GM23338 (cell line): ENCODE data around the gene SRCAP. TPM values are rescaled to one million over a fixed set of nuclear protein-coding genes. Genes with fewer than 3 reads are reported as not detected.

Source experiments
- ATAC-seq: fragments of 200-7000 bp; cut with Tn5 transposase; 3 replicates; pipeline ENCODE4 v1.9.1; 2020
- DNase-seq: peaks from one replicate; pipeline ENCODE4 v3.0.0-alpha.2; 2015; ENCODE audit warnings: low spot score
- H2AFZ ChIP-seq: fragments of 200-600 bp; sonication (generic); 2 replicates; pipeline ENCODE4 v1.8.0; 2016; ENCODE audit warnings: antibody characterized with exemption, mild to moderate bottlenecking, moderate library complexity
- H3F3A ChIP-seq: fragments of 200-600 bp; sonication (generic); replicated peaks from 2 replicates; pipeline ENCODE4 v1.8.0; 2017; ENCODE audit warnings: antibody characterized with exemption, mixed run types, low read depth
- H3K27ac ChIP-seq: fragments of 200-600 bp; sonication (generic); 2 replicates; pipeline ENCODE4 v1.6.1; 2016; ENCODE audit warnings: low read depth
- H3K27me3 ChIP-seq: fragments of 200-600 bp; sonication (generic); 2 replicates; pipeline ENCODE4 v1.8.0; 2016; ENCODE audit warnings: mild to moderate bottlenecking, mixed run types, moderate library complexity; ENCODE audit not compliant: insufficient read depth
- H3K36me3 ChIP-seq: fragments of 200-600 bp; sonication (generic); 2 replicates; pipeline ENCODE4 v1.8.0; 2016; ENCODE audit warnings: mild to moderate bottlenecking; ENCODE audit not compliant: insufficient read depth
- H3K4me1 ChIP-seq: fragments of 200-600 bp; sonication (generic); 2 replicates; pipeline ENCODE4 v1.8.0; 2016; ENCODE audit warnings: mild to moderate bottlenecking, moderate library complexity; ENCODE audit not compliant: insufficient read depth
- H3K4me2 ChIP-seq: fragments of 200-600 bp; sonication (generic); 2 replicates; pipeline ENCODE4 v1.7.1; 2017; ENCODE audit warnings: mixed run types
- H3K4me3 ChIP-seq: fragments of 200-600 bp; sonication (generic); 2 replicates; pipeline ENCODE4 v1.6.1; 2016; ENCODE audit warnings: mixed run types
- H3K79me2 ChIP-seq: fragments of 200-600 bp; sonication (generic); replicated peaks from 2 replicates; pipeline ENCODE4 v1.8.0; 2017; ENCODE audit warnings: mild to moderate bottlenecking; ENCODE audit not compliant: insufficient read depth
- H3K9me2 ChIP-seq: fragments of 200-600 bp; sonication (generic); 2 replicates; pipeline ENCODE4 v1.8.0; 2017; ENCODE audit not compliant: insufficient read depth
- H4K20me1 ChIP-seq: fragments of 200-600 bp; sonication (generic); replicated peaks from 2 replicates; pipeline ENCODE4 v1.8.0; 2017; ENCODE audit warnings: mild to moderate bottlenecking; ENCODE audit not compliant: insufficient read depth
- H3K27ac Mint-ChIP-seq: 2 replicates; pipeline ENCODE4 v1.8.0; 2020; ENCODE audit warnings: inconsistent platforms, mild to moderate bottlenecking, moderate library complexity, mixed read lengths
- H3K27me3 Mint-ChIP-seq: 3 replicates; pipeline ENCODE4 v1.8.0; 2022; ENCODE audit warnings: low read depth, mild to moderate bottlenecking, moderate library complexity, mixed read lengths, inconsistent platforms; ENCODE audit not compliant: insufficient read depth, poor library complexity
- H3K36me3 Mint-ChIP-seq: 3 replicates; pipeline ENCODE4 v1.8.0; 2021; ENCODE audit warnings: low read depth, mild to moderate bottlenecking, inconsistent platforms, moderate library complexity, mixed read lengths
- H3K4me1 Mint-ChIP-seq: 3 replicates; pipeline ENCODE4 v1.8.0; 2020; ENCODE audit warnings: mild to moderate bottlenecking, inconsistent platforms, mixed read lengths
- H3K4me3 Mint-ChIP-seq: 3 replicates; pipeline ENCODE4 v1.8.0; 2021; ENCODE audit warnings: moderate library complexity, mild to moderate bottlenecking, inconsistent platforms, mixed read lengths
- H3K9me3 Mint-ChIP-seq: 3 replicates; pipeline ENCODE4 v1.8.0; 2020; ENCODE audit warnings: moderate library complexity, mild to moderate bottlenecking, inconsistent platforms, mixed read lengths
- CREB1 ChIP-seq: fragments of 250-450 bp; sonication (Bioruptor Pico); IDR thresholded peaks from 2 replicates; pipeline ENCODE4 v1.5.0; 2020; ENCODE audit warnings: low read depth, mild to moderate bottlenecking, moderate library complexity
- ETS1 ChIP-seq: IDR thresholded peaks from 2 replicates; pipeline ENCODE4 v1.6.1; 2016; ENCODE audit warnings: antibody characterized with exemption
- EZH2 ChIP-seq: fragments of 200-600 bp; sonication (generic); IDR thresholded peaks from one replicate; pipeline ENCODE4 v1.8.0; 2017; ENCODE audit warnings: antibody characterized with exemption, mild to moderate bottlenecking, low read depth; ENCODE audit not compliant: unreplicated experiment
- JUNB ChIP-seq: IDR thresholded peaks from one replicate; pipeline ENCODE4 v1.6.1; 2016; ENCODE audit warnings: antibody characterized with exemption; ENCODE audit not compliant: unreplicated experiment
- NANOG ChIP-seq: IDR thresholded peaks from 2 replicates; pipeline ENCODE4 v1.6.1; 2016; ENCODE audit warnings: antibody characterized with exemption, borderline replicate concordance
- POLR2AphosphoS5 ChIP-seq: IDR thresholded peaks from 2 replicates; pipeline ENCODE4 v1.6.1; 2016; ENCODE audit warnings: antibody characterized with exemption, low read depth
- REST ChIP-seq: IDR thresholded peaks from one replicate; pipeline ENCODE4 v1.6.1; 2018; ENCODE audit warnings: antibody characterized with exemption; ENCODE audit not compliant: unreplicated experiment
- STAT1 ChIP-seq: IDR thresholded peaks from one replicate; pipeline ENCODE4 v1.6.1; 2016; ENCODE audit warnings: antibody characterized with exemption; ENCODE audit not compliant: unreplicated experiment
- ZNF331 ChIP-seq: fragments of 250-450 bp; sonication (Bioruptor Pico); IDR thresholded peaks from 2 replicates; pipeline ENCODE4 v1.5.0; 2020; ENCODE audit warnings: low read depth, mild to moderate bottlenecking, moderate library complexity
- polyA plus RNA-seq: library from polyadenylated mRNA; unstranded; fragments of >200 nt; fragmentation: Nextera tagmentation; extraction: Ambion mirVana; gene quantifications from 2 replicates; pipeline ENCODE4 v1.2.1, GENCODE V29; 2016
- total RNA-seq: library from RNA; depleted of rRNA; stranded (reverse); fragments of >200 nt; shearing (Covaris generic); gene quantifications from 2 replicates; pipeline ENCODE4 v1.2.3, GENCODE V29; 2014
- TF ChIP-seq, protein P1 (sequence below): fragments of 250-450 bp; sonication (Bioruptor Pico); IDR thresholded peaks from 2 replicates; pipeline ENCODE4 v1.5.0; 2020; ENCODE audit warnings: mild to moderate bottlenecking, moderate library complexity

SRCAP gene
- total and polyA plus RNA-seq, 2 experiments from 2014 or later = 15.3 to 38.4 TPM

DNA sequence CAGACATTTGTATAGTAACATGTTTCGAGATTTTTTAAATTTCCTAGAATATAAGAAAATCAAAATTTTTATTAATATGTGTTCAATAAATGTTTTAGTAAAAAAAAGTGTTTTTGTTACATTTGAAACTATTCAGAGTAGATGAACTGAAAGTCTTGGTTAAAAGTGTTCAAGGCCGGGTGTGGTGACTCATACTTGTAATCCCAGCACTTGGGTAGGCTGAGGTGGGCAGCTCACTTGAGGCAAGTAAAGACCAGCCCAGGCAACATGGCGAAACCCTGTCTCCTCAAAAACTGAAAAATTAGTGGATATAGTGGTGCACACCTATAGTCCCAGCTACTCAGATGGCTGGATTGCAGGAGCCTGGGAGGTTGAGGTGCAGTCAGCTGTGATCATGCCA is 32.4 kb downstream of the SRCAP start:
- Histone ChIP-seq H3K4me3 (no peak overlapping the region), H3F3A (no peaks in the 10 kb centered on the region; the same call in 1 of the 2 replicates), H4K20me1 (peaks cover 18% of the 10 kb centered on the region), H3K27ac (no peak overlapping the region), H2AFZ (no peak overlapping the region), H3K27me3 (no peaks in the 10 kb centered on the region), H3K4me2 (no peak overlapping the region), H3K4me1 (peaks cover 16% of the 10 kb centered on the region), H3K9me2 (no peaks in the 10 kb centered on the region), H3K36me3 (peaks cover 39% of the 10 kb centered on the region), H3K79me2 (peaks cover 16% of the 10 kb centered on the region; the same call in 1 of the 2 replicates)
- H3K4me3 Mint-ChIP-seq = no peak overlapping the region
- no peaks in the 10 kb centered on the region for H3K9me3 Mint-ChIP-seq
- peaks cover 16% of the 10 kb centered on the region for H3K4me1 Mint-ChIP-seq
- ATAC-seq = no peak
- H3K27ac Mint-ChIP-seq = no peak overlapping the region
- H3K27me3 Mint-ChIP-seq = peaks cover 2% of the 10 kb centered on the region
- peaks cover 71% of the 10 kb centered on the region for H3K36me3 Mint-ChIP-seq
- TF ChIP-seq, protein P1, sequence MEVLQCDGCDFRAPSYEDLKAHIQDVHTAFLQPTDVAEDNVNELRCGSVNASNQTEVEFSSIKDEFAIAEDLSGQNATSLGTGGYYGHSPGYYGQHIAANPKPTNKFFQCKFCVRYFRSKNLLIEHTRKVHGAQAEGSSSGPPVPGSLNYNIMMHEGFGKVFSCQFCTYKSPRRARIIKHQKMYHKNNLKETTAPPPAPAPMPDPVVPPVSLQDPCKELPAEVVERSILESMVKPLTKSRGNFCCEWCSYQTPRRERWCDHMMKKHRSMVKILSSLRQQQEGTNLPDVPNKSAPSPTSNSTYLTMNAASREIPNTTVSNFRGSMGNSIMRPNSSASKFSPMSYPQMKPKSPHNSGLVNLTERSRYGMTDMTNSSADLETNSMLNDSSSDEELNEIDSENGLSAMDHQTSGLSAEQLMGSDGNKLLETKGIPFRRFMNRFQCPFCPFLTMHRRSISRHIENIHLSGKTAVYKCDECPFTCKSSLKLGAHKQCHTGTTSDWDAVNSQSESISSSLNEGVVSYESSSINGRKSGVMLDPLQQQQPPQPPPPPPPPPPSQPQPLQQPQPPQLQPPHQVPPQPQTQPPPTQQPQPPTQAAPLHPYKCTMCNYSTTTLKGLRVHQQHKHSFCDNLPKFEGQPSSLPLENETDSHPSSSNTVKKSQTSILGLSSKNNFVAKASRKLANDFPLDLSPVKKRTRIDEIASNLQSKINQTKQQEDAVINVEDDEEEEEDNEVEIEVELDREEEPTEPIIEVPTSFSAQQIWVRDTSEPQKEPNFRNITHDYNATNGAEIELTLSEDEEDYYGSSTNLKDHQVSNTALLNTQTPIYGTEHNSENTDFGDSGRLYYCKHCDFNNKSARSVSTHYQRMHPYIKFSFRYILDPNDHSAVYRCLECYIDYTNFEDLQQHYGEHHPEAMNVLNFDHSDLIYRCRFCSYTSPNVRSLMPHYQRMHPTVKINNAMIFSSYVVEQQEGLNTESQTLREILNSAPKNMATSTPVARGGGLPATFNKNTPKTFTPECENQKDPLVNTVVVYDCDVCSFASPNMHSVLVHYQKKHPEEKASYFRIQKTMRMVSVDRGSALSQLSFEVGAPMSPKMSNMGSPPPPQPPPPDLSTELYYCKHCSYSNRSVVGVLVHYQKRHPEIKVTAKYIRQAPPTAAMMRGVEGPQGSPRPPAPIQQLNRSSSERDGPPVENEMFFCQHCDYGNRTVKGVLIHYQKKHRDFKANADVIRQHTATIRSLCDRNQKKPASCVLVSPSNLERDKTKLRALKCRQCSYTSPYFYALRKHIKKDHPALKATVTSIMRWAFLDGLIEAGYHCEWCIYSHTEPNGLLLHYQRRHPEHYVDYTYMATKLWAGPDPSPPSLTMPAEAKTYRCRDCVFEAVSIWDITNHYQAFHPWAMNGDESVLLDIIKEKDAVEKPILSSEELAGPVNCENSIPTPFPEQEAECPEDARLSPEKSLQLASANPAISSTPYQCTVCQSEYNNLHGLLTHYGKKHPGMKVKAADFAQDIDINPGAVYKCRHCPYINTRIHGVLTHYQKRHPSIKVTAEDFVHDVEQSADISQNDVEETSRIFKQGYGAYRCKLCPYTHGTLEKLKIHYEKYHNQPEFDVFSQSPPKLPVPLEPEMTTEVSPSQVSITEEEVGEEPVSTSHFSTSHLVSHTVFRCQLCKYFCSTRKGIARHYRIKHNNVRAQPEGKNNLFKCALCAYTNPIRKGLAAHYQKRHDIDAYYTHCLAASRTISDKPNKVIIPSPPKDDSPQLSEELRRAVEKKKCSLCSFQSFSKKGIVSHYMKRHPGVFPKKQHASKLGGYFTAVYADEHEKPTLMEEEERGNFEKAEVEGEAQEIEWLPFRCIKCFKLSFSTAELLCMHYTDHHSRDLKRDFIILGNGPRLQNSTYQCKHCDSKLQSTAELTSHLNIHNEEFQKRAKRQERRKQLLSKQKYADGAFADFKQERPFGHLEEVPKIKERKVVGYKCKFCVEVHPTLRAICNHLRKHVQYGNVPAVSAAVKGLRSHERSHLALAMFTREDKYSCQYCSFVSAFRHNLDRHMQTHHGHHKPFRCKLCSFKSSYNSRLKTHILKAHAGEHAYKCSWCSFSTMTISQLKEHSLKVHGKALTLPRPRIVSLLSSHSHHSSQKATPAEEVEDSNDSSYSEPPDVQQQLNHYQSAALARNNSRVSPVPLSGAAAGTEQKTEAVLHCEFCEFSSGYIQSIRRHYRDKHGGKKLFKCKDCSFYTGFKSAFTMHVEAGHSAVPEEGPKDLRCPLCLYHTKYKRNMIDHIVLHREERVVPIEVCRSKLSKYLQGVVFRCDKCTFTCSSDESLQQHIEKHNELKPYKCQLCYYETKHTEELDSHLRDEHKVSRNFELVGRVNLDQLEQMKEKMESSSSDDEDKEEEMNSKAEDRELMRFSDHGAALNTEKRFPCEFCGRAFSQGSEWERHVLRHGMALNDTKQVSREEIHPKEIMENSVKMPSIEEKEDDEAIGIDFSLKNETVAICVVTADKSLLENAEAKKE (CRISPR knock-in tag) = no peak
- TF ChIP-seq NANOG = no peak
- TF ChIP-seq REST = no peak
- TF ChIP-seq JUNB = no peak
- no peak for TF ChIP-seq ZNF331 (CRISPR knock-in tag)
- no peak for TF ChIP-seq CREB1
- TF ChIP-seq STAT1 = no peak
- TF ChIP-seq ETS1 = no peak
- no peak for TF ChIP-seq POLR2AphosphoS5
- TF ChIP-seq EZH2 = no peak
- no peak for DNase-seq
